Caco-2 (cell line): Measurements from ENCODE around the gene TMEM217. TPM values are rescaled to one million over a fixed set of nuclear protein-coding genes. Genes with fewer than 3 reads are reported as not detected.
A peak's percentile ranks its signal among the peaks of the same experiment; 100 is the strongest.

Source experiments
- BruUV-seq: library from RNA; stranded (reverse); fragments of 400-500 nt; replicated peaks from 2 replicates; lab custom pipeline; 2021; lab: Mats Ljungman, UMichigan
- CTCF ChIA-PET: fragments of 300-600 bp; sonication (Branson Sonifier 250); formaldehyde crosslinking; loops from one replicate; lab custom pipeline; 2022; ENCODE audit warnings: antibody characterized with exemption; lab: Charles Lee
- POLR2A ChIA-PET: fragments of 300-600 bp; sonication (Branson Sonifier 250); formaldehyde crosslinking; loops from one replicate; lab custom pipeline; 2022; ENCODE audit warnings: antibody characterized with exemption; lab: Charles Lee
- DNase-seq, 2 experiments: peaks; one replicate each; pipeline versions ENCODE4 v3.0.0 to v3.0.0-alpha.2; 2020 to 2022
- H3K27me3 ChIP-seq: replicated peaks from 2 replicates; pipeline ENCODE4 v1.6.0; 2011; ENCODE audit warnings: low read length; ENCODE audit not compliant: control insufficient read depth, insufficient read depth
- H3K36me3 ChIP-seq: 2 replicates; pipeline ENCODE4 v1.5.1; 2011; ENCODE audit warnings: low read length; ENCODE audit not compliant: control insufficient read depth, insufficient read depth
- H3K4me1 ChIP-seq: fragments of 250-450 bp; sonication (Bioruptor Pico); 2 replicates; pipeline ENCODE4 v1.5.1; 2020; ENCODE audit warnings: mild to moderate bottlenecking
- H3K4me3 ChIP-seq: 2 replicates; pipeline ENCODE4 v1.5.1; 2011; ENCODE audit warnings: low read depth, mild to moderate bottlenecking, control low read depth, low read length
- H3K9me3 ChIP-seq: fragments of 250-450 bp; sonication (Bioruptor Pico); 2 replicates; pipeline ENCODE4 v1.5.1; 2020; ENCODE audit warnings: mild to moderate bottlenecking, moderate library complexity
- H3K27ac Mint-ChIP-seq: one replicate; pipeline ENCODE4 v1.8.0; 2022; ENCODE audit warnings: mixed read lengths; ENCODE audit not compliant: unreplicated experiment
- H3K27me3 Mint-ChIP-seq: one replicate; pipeline ENCODE4 v1.8.0; 2022; ENCODE audit warnings: mixed read lengths; ENCODE audit not compliant: insufficient read depth, unreplicated experiment
- H3K36me3 Mint-ChIP-seq: one replicate; pipeline ENCODE4 v1.8.0; 2022; ENCODE audit warnings: mild to moderate bottlenecking, mixed read lengths; ENCODE audit not compliant: insufficient read depth, unreplicated experiment
- H3K4me1 Mint-ChIP-seq: one replicate; pipeline ENCODE4 v1.8.0; 2022; ENCODE audit warnings: low read depth, mixed read lengths; ENCODE audit not compliant: unreplicated experiment
- H3K4me3 Mint-ChIP-seq: one replicate; pipeline ENCODE4 v1.8.0; 2022; ENCODE audit warnings: mild to moderate bottlenecking, moderate library complexity, mixed read lengths; ENCODE audit not compliant: unreplicated experiment
- H3K9me3 Mint-ChIP-seq: one replicate; pipeline ENCODE4 v1.8.0; 2022; ENCODE audit warnings: mixed read lengths; ENCODE audit not compliant: unreplicated experiment
- CTCF ChIP-seq, 2 experiments: fragments of 200-600 bp in 1 of 2; IDR thresholded peaks; 1 replicate in 1 of 2; 2 replicates in 1 of 2; pipeline versions ENCODE4 v1.5.1 to v1.8.0; 2011 to 2022; ENCODE audit warnings: antibody characterized with exemption in 1 of 2, control low read depth in 1 of 2, inconsistent platforms in 1 of 2, low read depth in 1 of 2, low read length in 1 of 2, mild to moderate bottlenecking in 1 of 2, moderate library complexity in 1 of 2; ENCODE audit not compliant: insufficient read depth in 1 of 2, severe bottlenecking in 1 of 2, unreplicated experiment in 1 of 2
- intact Hi-C: fragments of 100-400 bp; cut with micrococcal nuclease; formaldehyde crosslinking; loops from one replicate; pipeline ENCODE4 v1.10.0; 2022; ENCODE audit not compliant: unreplicated experiment
- total RNA-seq: library from RNA; stranded (reverse); gene quantifications from 2 replicates; pipeline ENCODE4 v1.2.3, GENCODE V29; 2022

Gene TMEM217
- total RNA-seq, 1 experiment from 2014 or later: 1.6 TPM

GRCh38 chr6:37168163-37168758 is 89.7 kb downstream of the TMEM217 start:
- H3K4me3 Mint-ChIP-seq: peak overlapping the region; percentile 88
- ChIA-PET POLR2A (interaction anchor here (0.6 kb wide), 1 partner anchor 20 kb away, joined by 3 read pairs; no protein-coding TSS in a partner anchor), CTCF (interaction anchor here (0.6 kb wide), 1 partner anchor 270 kb away, joined by 5 read pairs; no protein-coding TSS in a partner anchor)
- Histone ChIP-seq H3K4me1 (peaks cover 14% of the 10 kb centered on the region; the same call in 1 of the 2 replicates), H3K27me3 (no peaks in the 10 kb centered on the region), H3K9me3 (no peaks in the 10 kb centered on the region), H3K4me3 (no peak overlapping the region), H3K36me3 (no peaks in the 10 kb centered on the region; the same call in 1 of the 2 replicates)
- H3K36me3 Mint-ChIP-seq: peaks cover 41% of the 10 kb centered on the region
- intact Hi-C loops: no loop called here
- peaks cover 7% of the 10 kb centered on the region for H3K4me1 Mint-ChIP-seq
- no peaks in the 10 kb centered on the region for H3K9me3 Mint-ChIP-seq
- H3K27me3 Mint-ChIP-seq: no peaks in the 10 kb centered on the region
- no TSS peak for BruUV-seq
- H3K27ac Mint-ChIP-seq: peak overlapping the region; percentile 21
- DNase-seq: no peak
- no peak for TF ChIP-seq CTCF (IDR thresholded peaks at IDR 0.05; ENCODE audit: insufficient read depth in 1 of 2, low read depth in 1 of 2, low read length in 1 of 2, severe bottlenecking in 1 of 2, unreplicated experiment in 1 of 2)

- BruUV-seq: no TSS peak
- H3K27me3 ChIP-seq: no peaks in the 10 kb centered on the region
- TF ChIP-seq CTCF (IDR thresholded peaks at IDR 0.05; ENCODE audit: insufficient read depth in 1 of 2, low read depth in 1 of 2, low read length in 1 of 2, severe bottlenecking in 1 of 2, unreplicated experiment in 1 of 2): no peak
- H3K36me3 ChIP-seq: no peaks in the 10 kb centered on the region
- peaks cover 13% of the 10 kb centered on the region for H3K4me1 ChIP-seq
- no peaks in the 10 kb centered on the region for H3K9me3 ChIP-seq
- Mint-ChIP-seq H3K27ac (no peak overlapping the region), H3K9me3 (no peaks in the 10 kb centered on the region), H3K4me1 (peaks cover 11% of the 10 kb centered on the region), H3K27me3 (no peaks in the 10 kb centered on the region), H3K4me3 (no peak overlapping the region), H3K36me3 (no peaks in the 10 kb centered on the region)
- no peak for DNase-seq
- no peak overlapping the region for H3K4me3 ChIP-seq
- intact Hi-C loops: no loop called here
- ChIA-PET CTCF (no interaction called here), POLR2A (no interaction called here)
These were observed 95.2 kb downstream of the TMEM217 start for GRCh38 chr6:37162740-37163139.

Other genes starting within 250 kb of the TMEM217 start
- 43.8 and 48.3 TPM in 2 replicates for gene PIM1, start 88.0 kb downstream of the TMEM217 start, total RNA-seq
- gene TBC1D22B, start 372 bp downstream of the TMEM217 start, total RNA-seq: 11.8 and 13.5 TPM in 2 replicates
- gene RNF8, start 95.8 kb upstream of the TMEM217 start, total RNA-seq: 17.3 and 17.7 TPM in 2 replicates
- 40.0 and 40.8 TPM in 2 replicates for gene CMTR1, start 175.1 kb upstream of the TMEM217 start, total RNA-seq
- gene CCDC167, start 241.7 kb upstream of the TMEM217 start, total RNA-seq: 30.6 and 32.3 TPM in 2 replicates